Measurements from ENCODE around the gene CFAP43.
A peak's percentile ranks its signal among the peaks of the same experiment; 100 is the strongest.

Gene CFAP43, protein sequence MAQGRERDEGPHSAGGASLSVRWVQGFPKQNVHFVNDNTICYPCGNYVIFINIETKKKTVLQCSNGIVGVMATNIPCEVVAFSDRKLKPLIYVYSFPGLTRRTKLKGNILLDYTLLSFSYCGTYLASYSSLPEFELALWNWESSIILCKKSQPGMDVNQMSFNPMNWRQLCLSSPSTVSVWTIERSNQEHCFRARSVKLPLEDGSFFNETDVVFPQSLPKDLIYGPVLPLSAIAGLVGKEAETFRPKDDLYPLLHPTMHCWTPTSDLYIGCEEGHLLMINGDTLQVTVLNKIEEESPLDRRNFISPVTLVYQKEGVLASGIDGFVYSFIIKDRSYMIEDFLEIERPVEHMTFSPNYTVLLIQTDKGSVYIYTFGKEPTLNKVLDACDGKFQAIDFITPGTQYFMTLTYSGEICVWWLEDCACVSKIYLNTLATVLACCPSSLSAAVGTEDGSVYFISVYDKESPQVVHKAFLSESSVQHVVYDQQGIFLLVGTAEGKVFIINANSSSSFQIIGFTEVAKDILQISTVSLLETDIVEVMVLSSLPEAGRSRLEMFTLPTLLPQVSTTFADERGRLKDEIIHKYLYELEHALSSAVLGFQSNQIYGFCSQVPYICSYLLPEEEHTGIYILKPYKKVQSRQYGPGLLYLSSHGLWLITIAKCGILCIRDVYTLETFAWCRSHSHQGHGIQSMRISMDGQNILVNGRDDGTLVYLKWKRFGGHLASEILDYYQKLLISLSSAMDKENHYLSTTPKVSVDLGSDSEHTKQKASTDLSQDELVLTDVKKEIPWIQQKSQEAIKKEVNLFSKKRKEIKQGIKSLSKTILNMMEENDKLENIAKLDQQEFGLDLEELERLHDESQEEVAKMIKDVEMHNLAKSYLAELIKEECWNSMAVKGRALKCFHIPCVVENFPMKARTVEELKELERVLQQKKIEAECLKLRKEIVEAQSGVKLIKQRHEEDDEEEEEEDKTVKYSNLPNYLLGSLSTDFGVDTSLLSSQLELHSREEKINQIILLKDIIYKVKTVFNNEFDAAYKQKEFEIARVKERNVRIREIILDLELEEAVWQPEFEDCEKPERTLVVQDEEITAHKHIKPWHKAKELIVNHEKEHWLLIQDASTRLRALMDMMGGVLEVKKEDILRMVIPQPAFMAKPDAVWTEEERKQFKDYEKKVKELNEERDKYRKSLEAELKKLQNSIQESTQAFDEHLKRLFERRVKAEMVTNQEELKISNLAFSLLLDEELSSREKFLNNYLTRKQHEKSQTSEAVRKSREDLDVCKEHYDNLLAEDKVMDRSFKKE (N-terminal part only)

DNA sequence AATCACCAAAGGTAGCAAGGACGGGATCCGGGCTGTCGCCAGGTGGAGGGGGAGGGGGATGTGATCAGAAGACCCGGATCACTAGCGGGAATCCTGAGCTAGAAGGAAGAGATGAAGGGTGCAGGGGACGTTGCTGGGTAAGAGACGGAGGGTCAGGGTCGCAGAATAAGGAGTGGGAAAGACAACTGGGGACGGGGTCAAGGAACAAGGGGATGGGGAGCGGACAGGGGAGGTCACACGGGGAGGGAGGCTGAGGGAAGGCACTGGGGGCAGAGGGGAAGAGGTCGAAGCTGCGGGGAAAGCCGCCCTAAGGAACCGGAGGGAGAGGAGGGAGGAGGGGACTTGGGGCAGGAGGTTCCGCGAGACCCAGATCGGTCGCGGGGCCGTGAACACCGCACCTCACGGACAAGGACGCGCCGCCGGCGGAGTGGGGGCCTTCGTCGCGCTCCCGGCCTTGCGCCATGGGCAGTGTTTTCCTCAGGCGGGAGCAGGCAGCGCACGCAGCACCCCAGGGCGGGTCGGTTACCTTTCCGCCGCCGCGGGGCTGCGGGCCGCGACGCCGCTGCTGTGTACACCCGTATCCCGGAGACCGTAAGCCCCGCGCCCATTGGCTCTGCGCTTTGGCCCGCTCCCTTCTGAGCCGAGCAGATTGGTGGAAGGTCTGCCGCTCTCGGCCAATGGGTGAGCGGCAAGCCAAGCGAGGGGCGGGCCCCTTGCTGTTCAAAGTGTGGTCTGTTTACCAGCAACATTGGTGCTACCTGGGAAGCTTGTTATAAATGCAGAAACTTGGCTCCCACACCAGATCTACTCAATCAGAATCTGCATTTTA is at the start of gene CFAP43:
Gene CFAP43, minus strand, starts transcription at position 581 of the 829 bp plus-strand sequence. Its CDS starts 118 bp downstream, at position 463.
- DNase-seq: peak; percentile 96

GRCh38 chr10:104281694-104282093 is 49.5 kb upstream of the CFAP43 start:
- no peak for DNase-seq

DNA sequence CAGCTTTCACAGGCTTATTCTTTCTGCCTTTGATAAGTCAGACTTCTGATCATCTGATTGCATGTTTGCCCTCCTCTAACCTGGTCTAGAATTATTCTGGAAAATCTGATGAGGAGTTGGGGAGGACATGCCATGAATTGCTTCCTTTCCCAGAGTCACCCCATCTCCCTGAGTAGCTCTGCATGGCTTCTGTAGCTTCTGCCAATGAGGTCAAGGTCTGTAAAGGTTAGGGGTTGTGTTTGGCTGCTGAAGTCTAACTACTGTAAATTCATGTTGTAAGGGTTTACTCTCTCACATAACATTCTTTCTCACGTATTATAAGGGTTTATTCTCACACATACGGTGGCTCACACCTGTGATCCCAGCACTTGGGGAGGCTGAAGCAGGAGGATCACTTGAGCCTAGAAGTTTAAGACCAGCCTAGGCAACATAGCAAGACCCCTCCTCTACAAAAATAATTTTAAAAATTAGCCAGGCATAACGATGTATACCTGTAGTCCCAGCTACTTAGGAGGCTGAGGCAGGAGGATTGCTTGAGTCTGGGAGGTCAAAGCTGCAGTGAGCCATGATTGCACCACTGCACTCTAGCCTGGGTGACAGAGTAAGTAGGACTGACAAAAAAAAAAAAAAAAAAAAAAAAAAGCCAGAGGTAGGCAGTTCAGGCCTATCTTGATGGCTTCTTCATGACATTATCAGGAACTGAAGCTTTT is 47.5 kb upstream of the CFAP43 start:
- DNase-seq: no peak

- no peak for DNase-seq
These were observed 45.6 kb upstream of the CFAP43 start for GRCh38 chr10:104277785-104278184.

DNA sequence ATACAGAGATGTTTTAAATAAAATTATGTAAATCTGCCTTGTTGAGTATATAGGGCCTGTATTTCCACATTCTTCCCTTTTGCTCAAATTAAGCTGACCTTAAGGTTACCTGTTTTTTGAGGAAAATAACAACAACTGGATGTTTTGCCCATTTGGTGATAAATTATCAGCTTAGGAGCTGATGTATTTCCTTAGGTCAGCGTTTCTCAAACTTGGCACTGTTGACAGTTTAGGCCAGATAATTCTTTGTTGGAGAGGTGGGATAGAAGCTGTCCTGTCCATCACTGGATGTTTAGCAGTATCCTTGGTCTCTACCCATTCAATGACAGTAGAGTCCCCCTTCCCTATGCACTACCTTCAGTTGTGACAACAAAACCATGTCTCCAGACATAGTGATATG is 44.0 kb upstream of the CFAP43 start:
- DNase-seq: no peak

GRCh38 chr10:104274762-104275721 is 42.9 kb upstream of the CFAP43 start:
- DNase-seq: peak; percentile 44

GRCh38 chr10:104273899-104274575 is 41.9 kb upstream of the CFAP43 start:
- DNase-seq: no peak

DNA sequence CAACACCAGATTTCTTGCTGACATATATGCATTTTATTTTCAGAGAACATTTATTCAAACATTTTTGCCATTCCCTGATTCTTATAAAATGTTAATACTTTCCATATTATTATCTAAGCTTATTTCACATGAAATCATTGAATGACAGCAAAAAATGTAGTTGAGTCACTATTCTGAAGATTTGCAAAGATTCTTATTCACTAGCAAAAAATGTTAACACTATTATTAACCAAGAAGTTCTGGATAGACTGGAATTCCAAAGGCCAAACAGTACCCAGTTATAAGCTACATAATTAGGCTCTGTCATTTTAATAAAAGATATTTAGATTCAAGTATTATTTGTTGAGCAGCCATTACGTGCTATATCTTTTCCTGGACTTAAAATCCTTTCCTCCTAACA is 41.1 kb upstream of the CFAP43 start:
- peak; percentile 55 for DNase-seq

DNA sequence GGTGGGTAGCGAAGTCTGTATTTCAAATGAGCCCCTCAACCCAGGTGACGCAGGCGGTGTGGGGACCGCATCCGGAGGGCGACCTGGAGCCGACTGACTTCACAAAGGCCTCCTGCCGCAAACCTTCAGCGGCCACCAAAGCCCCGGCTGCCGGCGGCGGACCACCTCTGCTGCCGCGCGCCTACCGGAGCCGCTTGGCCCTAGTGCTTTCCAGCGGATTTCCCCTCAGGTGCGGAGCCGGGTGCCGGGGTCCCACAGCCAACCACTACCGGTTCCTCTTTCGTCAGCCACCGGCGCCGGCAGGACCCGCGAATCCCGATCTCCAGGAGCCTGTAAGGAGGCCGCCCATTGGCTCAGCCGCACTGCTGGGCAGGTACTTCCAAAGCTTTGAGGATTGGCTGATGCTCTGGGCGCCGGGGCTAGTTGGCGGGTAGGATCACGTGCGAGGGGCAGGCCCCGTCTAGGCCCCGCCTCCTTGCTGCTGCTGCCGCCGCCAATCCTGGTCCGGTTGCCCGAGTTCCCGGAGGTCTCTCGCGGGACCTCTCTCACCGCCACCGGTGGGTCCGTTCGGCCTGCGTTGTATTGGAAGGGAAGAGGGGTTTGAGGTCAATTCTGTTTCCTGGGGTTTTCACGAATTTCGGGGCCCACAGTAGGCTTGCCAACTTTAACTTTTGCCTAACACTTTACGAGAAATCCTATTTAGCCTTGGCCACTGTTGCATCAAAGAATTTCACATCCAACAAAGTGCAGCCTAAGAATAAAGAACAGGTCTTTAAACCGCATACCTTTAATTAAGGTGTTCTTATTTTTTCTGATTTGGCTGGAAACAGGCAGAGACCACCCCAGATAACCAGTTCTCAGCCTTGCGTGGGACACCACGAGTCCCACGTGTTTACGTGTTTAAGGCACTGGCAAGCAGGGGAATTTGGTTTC is 36.8 kb upstream of the CFAP43 start, which contains the start of gene GSTO2:
Gene GSTO2, plus strand, starts transcription at position 472 of the 933 bp plus-strand sequence. CDS start 5,732 bp downstream, outside the sequence.
- DNase-seq: no peak

- DNase-seq: no peak
These were observed 36.2 kb upstream of the CFAP43 start for GRCh38 chr10:104268405-104268712.

DNA sequence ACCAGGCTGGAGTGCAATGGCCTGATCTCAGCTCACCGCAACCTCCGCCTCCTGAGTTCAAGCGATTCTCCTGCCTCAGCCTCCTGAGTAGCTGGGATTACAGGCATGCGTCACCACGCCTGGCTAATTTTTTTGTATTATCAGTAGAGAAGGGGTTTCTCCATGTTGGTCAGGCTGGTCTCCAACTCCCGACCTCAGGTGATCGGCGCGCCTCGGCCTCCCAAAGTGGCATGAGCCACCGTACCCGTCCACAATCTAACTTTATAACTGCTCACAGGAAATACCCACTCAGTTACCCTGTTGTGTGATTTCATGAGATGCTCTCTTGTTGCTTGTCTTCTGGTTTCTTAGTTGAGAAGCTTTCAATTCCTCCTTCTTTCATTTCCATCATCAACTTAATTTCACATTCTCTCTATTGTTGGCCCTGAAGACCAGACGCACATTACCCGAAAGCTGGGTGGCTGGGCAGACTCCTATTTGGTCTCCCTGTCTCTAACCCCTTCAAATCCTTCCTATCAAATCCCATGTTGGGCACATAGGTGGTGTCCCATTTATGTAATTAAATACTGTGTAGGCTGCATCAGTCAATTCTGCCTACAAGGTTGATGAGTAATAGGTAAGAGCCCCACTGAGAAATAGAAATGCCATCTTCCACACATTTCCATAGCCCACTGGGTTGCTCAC is 35.7 kb upstream of the CFAP43 start:
- no peak for DNase-seq

DNA sequence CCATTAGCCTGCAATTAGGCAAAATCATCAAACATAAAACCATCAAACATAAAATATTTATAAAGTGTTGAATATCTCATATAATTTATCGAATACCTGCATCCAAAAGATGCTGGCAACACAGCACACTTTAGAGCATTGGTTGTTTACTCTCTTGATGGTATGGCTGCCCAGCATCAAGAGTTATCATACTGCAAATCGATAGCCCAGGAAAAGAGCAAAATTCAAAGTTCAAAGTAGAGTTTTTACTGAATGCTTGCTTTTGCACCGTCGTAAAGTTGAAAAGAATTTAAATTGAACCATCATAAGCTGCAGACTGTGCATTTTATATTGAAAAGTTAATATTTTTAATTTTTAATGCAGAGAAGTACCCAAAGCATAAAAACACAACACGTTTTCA is 32.6 kb upstream of the CFAP43 start:
- no peak for DNase-seq

DNA sequence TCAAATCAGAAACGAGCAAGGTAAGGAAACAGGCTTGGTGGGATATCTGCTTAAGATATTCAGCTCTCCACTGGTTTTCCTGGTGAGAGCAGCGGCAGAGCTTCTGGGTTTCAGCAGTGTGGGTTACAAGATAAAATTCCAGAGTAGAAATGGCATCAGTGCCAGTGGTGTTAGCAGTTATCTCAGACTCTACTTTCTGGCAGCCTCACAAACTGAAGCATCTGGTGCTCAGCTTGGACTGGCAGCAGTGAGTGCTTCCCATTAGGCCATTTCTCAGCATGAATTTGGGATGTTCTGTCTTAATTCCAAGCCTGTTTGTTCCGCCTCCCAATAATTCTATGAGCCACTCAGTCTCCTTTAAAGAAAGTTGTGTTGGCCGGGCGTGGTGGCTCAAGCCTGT is 29.9 kb upstream of the CFAP43 start:
- no peak for DNase-seq

DNA sequence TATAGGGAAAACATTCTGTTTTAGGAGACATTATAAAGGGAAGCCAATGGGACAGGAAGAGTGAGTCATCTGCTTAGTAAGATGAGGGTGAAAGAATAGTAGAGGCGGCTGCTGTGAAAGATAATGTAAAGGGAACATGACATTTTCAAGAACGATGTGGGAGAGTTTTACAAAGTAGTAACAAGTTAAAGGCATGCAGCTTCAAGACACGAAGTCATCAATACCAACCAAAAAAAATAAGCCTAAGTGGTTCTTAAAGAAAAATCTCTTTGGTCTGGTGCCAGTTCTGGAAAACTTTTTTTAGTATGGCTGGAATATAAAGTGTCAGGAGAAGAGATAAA is 28.6 kb upstream of the CFAP43 start:
- DNase-seq: peak; percentile 65

DNA sequence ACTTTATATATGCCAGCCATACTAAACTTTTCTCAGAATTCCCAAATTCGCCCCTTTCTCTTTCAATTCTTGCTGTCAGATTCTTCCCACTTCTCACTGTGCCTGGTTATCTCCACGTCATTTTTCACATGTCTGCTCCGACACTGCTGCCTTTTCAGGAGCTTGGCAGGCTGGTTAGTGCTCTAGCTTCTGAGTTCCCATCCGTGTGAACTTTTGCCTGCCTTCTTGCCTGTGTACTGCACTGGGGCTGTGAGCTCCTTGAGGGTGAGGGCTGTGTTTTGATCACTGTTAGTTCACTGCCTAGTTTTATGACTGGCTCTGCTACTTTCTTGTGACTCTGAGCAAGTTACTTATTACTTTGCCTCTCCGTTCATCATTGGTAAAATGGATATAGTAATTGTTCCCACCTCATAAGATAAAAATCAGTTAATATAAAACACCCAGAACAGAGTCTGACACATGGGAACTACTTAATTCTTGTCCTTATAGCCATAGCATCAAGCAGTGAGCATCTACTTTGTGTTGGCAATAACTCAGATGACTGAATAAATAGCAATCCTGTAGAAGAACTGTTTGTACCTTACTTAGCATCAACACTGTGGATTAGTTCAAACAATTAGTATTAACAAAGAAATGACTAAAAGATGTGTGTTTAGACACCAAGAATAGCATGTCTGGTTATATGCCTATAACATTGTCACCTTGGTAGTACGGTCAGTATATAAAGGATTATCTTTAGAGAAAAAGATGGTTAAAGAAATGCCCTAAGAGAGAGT is 28.0 kb upstream of the CFAP43 start:
- DNase-seq: peak; percentile 19

DNA sequence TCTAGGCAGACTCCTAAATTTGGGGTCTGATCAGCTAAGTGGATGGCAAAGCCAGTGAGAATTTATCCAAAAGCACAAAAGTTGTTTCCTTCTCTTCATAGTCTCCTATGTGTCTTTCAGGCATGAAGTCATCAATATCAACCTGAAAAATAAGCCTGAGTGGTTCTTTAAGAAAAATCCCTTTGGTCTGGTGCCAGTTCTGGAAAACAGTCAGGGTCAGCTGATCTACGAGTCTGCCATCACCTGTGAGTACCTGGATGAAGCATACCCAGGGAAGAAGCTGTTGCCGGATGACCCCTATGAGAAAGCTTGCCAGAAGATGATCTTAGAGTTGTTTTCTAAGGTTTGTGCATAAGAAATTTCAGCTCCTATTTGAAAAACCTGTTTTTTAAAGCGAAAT is 27.3 kb upstream of the CFAP43 start:
- no peak for DNase-seq

DNA sequence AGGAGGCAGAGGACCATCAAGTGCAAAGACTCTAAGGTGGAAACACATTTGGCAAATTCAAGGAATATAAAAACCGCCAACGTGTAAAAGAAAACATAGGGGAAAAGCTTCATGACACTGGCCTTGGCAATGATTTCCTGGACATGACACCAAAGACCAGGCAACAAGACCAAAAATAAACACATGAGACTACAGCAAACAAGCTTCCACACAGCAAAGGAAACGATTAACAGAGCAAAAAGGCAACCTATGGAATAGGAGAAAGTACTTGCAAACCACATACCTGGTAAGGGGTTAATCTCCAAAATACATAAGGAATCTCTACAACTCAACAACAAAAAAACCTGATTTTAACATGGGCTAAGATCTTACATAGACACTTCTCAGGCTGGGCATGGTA is 26.0 kb upstream of the CFAP43 start:
- DNase-seq: no peak

Measured in EL (cell line).